ENCODE results near the gene RBM26.

Gene RBM26

DNA sequence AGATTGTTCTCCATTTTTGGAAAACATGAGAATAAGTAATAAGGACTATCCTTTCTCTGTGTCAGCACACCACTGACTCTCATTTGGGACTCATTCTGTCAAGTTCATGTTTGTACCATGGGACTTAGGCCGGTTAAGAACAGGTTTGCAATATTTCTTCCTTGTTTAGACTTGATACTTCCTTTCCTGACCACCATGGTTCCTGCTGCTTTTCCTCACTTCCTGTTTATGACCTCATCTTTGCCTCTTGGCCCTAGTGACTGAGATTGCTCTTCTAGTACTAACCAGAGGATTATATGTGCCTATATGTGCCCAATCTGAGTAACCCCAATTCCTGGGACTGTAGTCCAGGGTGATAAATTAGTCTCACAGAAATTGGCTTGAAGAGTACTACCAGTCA is 42.4 kb upstream of the RBM26 start:
- TF ChIP-seq, protein P1, sequence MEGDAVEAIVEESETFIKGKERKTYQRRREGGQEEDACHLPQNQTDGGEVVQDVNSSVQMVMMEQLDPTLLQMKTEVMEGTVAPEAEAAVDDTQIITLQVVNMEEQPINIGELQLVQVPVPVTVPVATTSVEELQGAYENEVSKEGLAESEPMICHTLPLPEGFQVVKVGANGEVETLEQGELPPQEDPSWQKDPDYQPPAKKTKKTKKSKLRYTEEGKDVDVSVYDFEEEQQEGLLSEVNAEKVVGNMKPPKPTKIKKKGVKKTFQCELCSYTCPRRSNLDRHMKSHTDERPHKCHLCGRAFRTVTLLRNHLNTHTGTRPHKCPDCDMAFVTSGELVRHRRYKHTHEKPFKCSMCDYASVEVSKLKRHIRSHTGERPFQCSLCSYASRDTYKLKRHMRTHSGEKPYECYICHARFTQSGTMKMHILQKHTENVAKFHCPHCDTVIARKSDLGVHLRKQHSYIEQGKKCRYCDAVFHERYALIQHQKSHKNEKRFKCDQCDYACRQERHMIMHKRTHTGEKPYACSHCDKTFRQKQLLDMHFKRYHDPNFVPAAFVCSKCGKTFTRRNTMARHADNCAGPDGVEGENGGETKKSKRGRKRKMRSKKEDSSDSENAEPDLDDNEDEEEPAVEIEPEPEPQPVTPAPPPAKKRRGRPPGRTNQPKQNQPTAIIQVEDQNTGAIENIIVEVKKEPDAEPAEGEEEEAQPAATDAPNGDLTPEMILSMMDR (IDR thresholded peaks at IDR 0.05): no peak
- no peak overlapping the region for H3K4me3 ChIP-seq (ENCODE audit: low read depth in 1 of 2, low read length in 1 of 2)
- peaks cover 5 to 11% of the 10 kb centered on the region in 2 experiments for H3K4me1 ChIP-seq (ENCODE audit: control insufficient read depth in 1 of 2, insufficient read depth in 1 of 2, low read depth in 1 of 2, low read length in 1 of 2)
- no peaks in the 10 kb centered on the region for H3K36me3 ChIP-seq
- H3K9me3 ChIP-seq: peaks cover 5% of the 10 kb centered on the region
- H3K27ac ChIP-seq: no peak overlapping the region
- peaks cover 41% of the 10 kb centered on the region for H3K27me3 ChIP-seq

DNA sequence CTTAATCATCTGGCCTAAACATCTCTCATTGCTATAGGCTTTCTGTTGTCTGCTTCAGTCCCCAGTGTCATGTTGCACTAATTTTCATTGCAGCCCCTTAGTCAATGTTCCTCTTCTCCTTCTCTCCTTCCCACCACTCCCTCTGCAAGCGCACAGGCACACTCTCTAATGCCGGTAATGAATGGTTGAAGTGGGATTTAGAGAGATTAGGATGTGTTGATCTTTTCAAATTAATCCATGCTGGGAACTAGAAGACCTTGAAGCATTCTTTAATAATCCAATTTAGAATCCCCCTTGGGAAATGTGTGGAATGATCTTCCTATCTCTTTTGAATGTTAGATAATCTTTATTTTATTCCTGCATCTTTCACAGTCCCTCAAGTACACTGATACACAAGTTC is 41.7 kb upstream of the RBM26 start:
- Histone ChIP-seq H3K9me3 (peaks cover 5% of the 10 kb centered on the region), H3K4me1 (ENCODE audit: control insufficient read depth in 1 of 2, insufficient read depth in 1 of 2, low read depth in 1 of 2, low read length in 1 of 2) (peaks cover 5 to 11% of the 10 kb centered on the region in 2 experiments), H3K4me3 (ENCODE audit: low read depth in 1 of 2, low read length in 1 of 2) (no peak overlapping the region), H3K36me3 (no peaks in the 10 kb centered on the region), H3K27me3 (peaks cover 35% of the 10 kb centered on the region), H3K27ac (no peak overlapping the region)
- TF ChIP-seq, protein P1 (IDR thresholded peaks at IDR 0.05): no peak

DNA sequence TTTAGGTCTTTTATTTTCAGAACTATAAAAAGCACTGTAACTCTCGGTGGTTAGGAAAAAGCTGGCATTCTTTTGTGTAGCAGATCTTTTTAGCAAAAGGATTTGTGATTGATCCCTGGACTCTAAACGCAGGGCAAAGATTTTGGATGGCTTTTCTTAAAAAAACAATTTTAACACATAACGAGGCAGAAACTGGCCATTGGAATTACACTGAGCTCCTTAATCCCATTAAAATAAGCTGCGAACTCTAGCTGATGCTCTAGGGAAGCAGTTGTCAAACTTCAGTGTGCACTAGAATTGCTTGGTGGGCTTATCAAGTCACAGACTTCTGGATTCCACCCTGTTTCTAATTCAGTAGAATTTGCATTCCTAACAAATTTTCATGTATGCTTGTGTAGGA is 41.1 kb upstream of the RBM26 start:
- Histone ChIP-seq H3K36me3 (no peaks in the 10 kb centered on the region), H3K27ac (no peak overlapping the region), H3K4me3 (ENCODE audit: low read depth in 1 of 2, low read length in 1 of 2) (no peak overlapping the region), H3K4me1 (ENCODE audit: control insufficient read depth in 1 of 2, insufficient read depth in 1 of 2, low read depth in 1 of 2, low read length in 1 of 2) (peaks cover 5 to 11% of the 10 kb centered on the region in 2 experiments), H3K9me3 (peaks cover 5% of the 10 kb centered on the region), H3K27me3 (peaks cover 29% of the 10 kb centered on the region)
- TF ChIP-seq, protein P1 (IDR thresholded peaks at IDR 0.05): no peak

DNA sequence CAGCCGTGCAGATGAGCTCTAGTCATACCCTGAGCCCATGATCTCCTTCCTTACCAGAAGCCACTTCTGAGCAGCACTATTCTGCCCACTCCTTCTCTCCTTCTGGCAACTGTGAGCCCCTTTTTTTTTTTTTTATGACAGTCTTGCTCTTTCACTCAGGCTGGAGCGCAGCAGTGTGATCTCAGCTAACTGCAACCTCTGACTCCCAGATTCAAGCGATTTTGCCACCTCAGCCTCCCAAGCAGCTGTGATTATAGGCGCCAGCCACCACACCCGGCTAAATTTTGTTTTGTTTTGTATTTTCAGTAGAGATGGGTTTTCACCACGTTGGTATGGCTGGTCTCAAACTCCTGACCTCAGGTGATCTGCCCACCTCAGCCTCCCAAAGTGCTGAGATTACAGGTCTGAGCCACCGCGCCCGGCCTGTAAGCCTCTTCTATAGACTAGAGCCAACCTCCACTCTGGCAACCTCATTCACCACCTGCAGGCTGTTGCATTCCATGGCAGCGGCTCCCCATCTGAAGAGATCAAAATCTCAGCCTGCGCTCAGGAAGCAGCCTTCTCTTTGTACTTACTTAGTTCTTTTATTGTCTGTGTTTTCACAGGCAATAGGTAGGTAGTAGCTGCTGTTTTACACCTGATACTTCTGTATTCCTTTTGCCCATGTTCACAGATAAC is 40.1 kb upstream of the RBM26 start:
- TF ChIP-seq, protein P1 (IDR thresholded peaks at IDR 0.05): no peak
- peaks cover 5% of the 10 kb centered on the region for H3K9me3 ChIP-seq
- peaks cover 5 to 11% of the 10 kb centered on the region in 2 experiments for H3K4me1 ChIP-seq (ENCODE audit: control insufficient read depth in 1 of 2, insufficient read depth in 1 of 2, low read depth in 1 of 2, low read length in 1 of 2)

DNA sequence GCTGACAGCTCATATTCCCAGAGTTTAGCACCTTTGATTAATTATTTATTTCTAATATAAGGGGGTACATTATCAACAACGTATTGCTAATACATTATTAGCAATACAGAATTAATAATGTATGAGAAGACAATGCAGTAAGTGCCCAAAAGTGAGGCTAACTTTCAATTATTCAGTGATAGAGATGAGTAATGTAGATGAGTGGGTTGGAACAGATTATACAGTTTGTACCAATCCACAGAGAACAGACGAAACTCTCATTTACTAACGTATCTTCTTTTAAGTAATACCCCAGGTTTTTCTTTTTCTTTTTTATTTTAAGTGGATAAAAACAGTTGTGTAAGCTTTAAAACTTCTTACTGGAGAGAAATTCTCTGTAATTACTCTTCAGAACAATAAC is 36.7 kb upstream of the RBM26 start:
- Histone ChIP-seq H3K27me3 (peaks cover 12% of the 10 kb centered on the region), H3K4me3 (ENCODE audit: low read depth in 1 of 2, low read length in 1 of 2) (no peak overlapping the region), H3K4me1 (ENCODE audit: control insufficient read depth in 1 of 2, insufficient read depth in 1 of 2, low read depth in 1 of 2, low read length in 1 of 2) (no peaks in the 10 kb centered on the region), H3K27ac (no peak overlapping the region), H3K9me3 (no peaks in the 10 kb centered on the region), H3K36me3 (no peaks in the 10 kb centered on the region)
- TF ChIP-seq, protein P1 (IDR thresholded peaks at IDR 0.05): no peak

More for the DNA sequence above, 40.1 kb upstream of the RBM26 start:
- no peaks in the 10 kb centered on the region for H3K36me3 ChIP-seq
- peaks cover 19% of the 10 kb centered on the region for H3K27me3 ChIP-seq
- no peak overlapping the region for H3K4me3 ChIP-seq (ENCODE audit: low read depth in 1 of 2, low read length in 1 of 2)
- no peak overlapping the region for H3K27ac ChIP-seq
